Panc1 (cell line): ENCODE measurements around the gene IGSF11. TPM values are rescaled to one million over a fixed set of nuclear protein-coding genes. Genes with fewer than 3 reads are reported as not detected.

ENCODE experiments used
- ATAC-seq: fragments of 200-7000 bp; cut with Tn5 transposase; 2 replicates; pipeline ENCODE4 v1.9.1; 2020; ENCODE audit warnings: mild to moderate bottlenecking, moderate library complexity
- BruUV-seq: library from RNA; stranded (reverse); fragments of 400-500 nt; replicated peaks from 2 replicates; lab custom pipeline; 2021; lab: Mats Ljungman, UMichigan
- CTCF ChIA-PET: fragments of 300-600 bp; sonication (Branson Sonifier 250); formaldehyde crosslinking; loops from one replicate; lab custom pipeline; 2022; ENCODE audit warnings: antibody characterized with exemption; lab: Charles Lee
- POLR2A ChIA-PET: fragments of 300-600 bp; sonication (Branson Sonifier 250); formaldehyde crosslinking; loops from one replicate; lab custom pipeline; 2022; ENCODE audit warnings: antibody characterized with exemption; lab: Charles Lee
- DNase-seq: peaks from one replicate; pipeline ENCODE4 v3.0.0-alpha.2; 2010; ENCODE audit warnings: low read depth, low spot score
- H3K27ac ChIP-seq: 2 replicates; pipeline ENCODE4 v1.5.1; 2011; ENCODE audit warnings: mild to moderate bottlenecking, low read length, inconsistent platforms
- H3K27me3 ChIP-seq: fragments of 200-500 bp; sonication (Bioruptor generic); 2 replicates; pipeline ENCODE4 v1.6.0; 2014; ENCODE audit warnings: low read length, inconsistent platforms; ENCODE audit not compliant: control insufficient read depth, insufficient read depth
- H3K36me3 ChIP-seq: fragments of 200-500 bp; sonication (Bioruptor generic); 2 replicates; pipeline ENCODE4 v1.5.1; 2014; ENCODE audit warnings: inconsistent platforms, mild to moderate bottlenecking, low read length, moderate library complexity; ENCODE audit not compliant: control insufficient read depth, insufficient read depth
- H3K4me1 ChIP-seq: 2 replicates; pipeline ENCODE4 v1.5.1; 2011; ENCODE audit warnings: inconsistent platforms, mild to moderate bottlenecking, low read length, moderate library complexity; ENCODE audit not compliant: control insufficient read depth, insufficient read depth
- H3K4me3 ChIP-seq, 2 experiments: 2 replicates each; pipeline ENCODE4 v1.5.1; 2011 to 2012; ENCODE audit warnings: low read depth in 2 of 2, low read length in 2 of 2, mild to moderate bottlenecking in 2 of 2, inconsistent platforms in 1 of 2, moderate library complexity in 1 of 2
- H3K9me3 ChIP-seq: fragments of 200-500 bp; sonication (Bioruptor generic); 2 replicates; pipeline ENCODE4 v1.5.1; 2014; ENCODE audit warnings: low read depth, mild to moderate bottlenecking, inconsistent platforms, low read length, moderate library complexity; ENCODE audit not compliant: control insufficient read depth, insufficient read depth
- CTCF ChIP-seq: fragments of 450-650 bp; IDR thresholded peaks from 2 replicates; pipeline ENCODE4 v1.5.1; 2017; ENCODE audit warnings: mild to moderate bottlenecking
- POLR2AphosphoS5 ChIP-seq: IDR thresholded peaks from 2 replicates; pipeline ENCODE4 v1.6.1; 2012; ENCODE audit warnings: mild to moderate bottlenecking, low read depth, low read length, moderate library complexity
- REST ChIP-seq, 2 experiments: IDR thresholded peaks; 2 replicates each; pipeline ENCODE4 v1.6.1; 2011 to 2012; ENCODE audit warnings: low read depth in 2 of 2, control low read depth in 1 of 2, low read length in 1 of 2, mild to moderate bottlenecking in 1 of 2, moderate library complexity in 1 of 2; ENCODE audit not compliant: insufficient read depth in 1 of 2
- SIN3A ChIP-seq: IDR thresholded peaks from 2 replicates; pipeline ENCODE4 v1.6.1; 2012; ENCODE audit warnings: low read depth, mild to moderate bottlenecking, low read length, moderate library complexity, borderline replicate concordance; ENCODE audit not compliant: insufficient read depth
- TCF7L2 ChIP-seq: IDR thresholded peaks from 2 replicates; pipeline ENCODE4 v1.6.1; 2011; ENCODE audit warnings: mild to moderate bottlenecking, low read depth, low read length, inconsistent platforms
- in situ Hi-C: cut with HindIII; loops from 2 replicates; pipeline ENCODE4 v1.10.0; 2016; ENCODE audit warnings: low sequenced_read_pairs, low pct_unique_long_range_greater_than_20kb
- intact Hi-C: fragments of 100-400 bp; cut with micrococcal nuclease; formaldehyde crosslinking; loops from one replicate; pipeline ENCODE4 v1.10.0; 2022; ENCODE audit not compliant: unreplicated experiment
- total RNA-seq: library from RNA; stranded (reverse); gene quantifications from one replicate; pipeline ENCODE4 v1.2.1, GENCODE V29; 2021; ENCODE audit not compliant: unreplicated experiment

IGSF11 gene
- total RNA-seq, 1 experiment from 2014 or later, result 0.33 TPM

GRCh38 chr3:118968640-118969039 lies 66.0 kb downstream of the IGSF11 start:
- CTCF ChIA-PET, result no interaction called here
- no peaks in the 10 kb centered on the region for H3K36me3 ChIP-seq
- in situ Hi-C loops (no loop called here), intact Hi-C loops (no loop called here)
- BruUV-seq, result no TSS peak
- ATAC-seq (no peak), DNase-seq (no peak)
- POLR2A ChIA-PET, result no interaction called here
- 0 out of 2 replicates have a peak, but pooled peaks cover 4% of the 10 kb centered on the region for H3K27me3 ChIP-seq
- no peaks in the 10 kb centered on the region for H3K9me3 ChIP-seq
- H3K4me3 ChIP-seq, result no peak overlapping the region
- H3K4me1 ChIP-seq, result no peaks in the 10 kb centered on the region
- no peak overlapping the region for H3K27ac ChIP-seq
- TF ChIP-seq POLR2AphosphoS5, result no peak
- TF ChIP-seq SIN3A, result no peak
- no peak for TF ChIP-seq REST (IDR thresholded peaks at IDR 0.05; ENCODE audit: insufficient read depth in 1 of 2, low read depth in 2 of 2, low read length in 1 of 2)
- no peak for TF ChIP-seq CTCF
- TF ChIP-seq TCF7L2, result no peak

GRCh38 chr3:118968111-118968510 lies 66.5 kb downstream of the IGSF11 start:
- CTCF ChIA-PET, result no interaction called here
- ATAC-seq, result no peak

More at GRCh38 chr3:118968111-118968510, 66.5 kb downstream of the IGSF11 start:
- in situ Hi-C loops (no loop called here), intact Hi-C loops (no loop called here)
- Histone ChIP-seq H3K4me1 (no peaks in the 10 kb centered on the region), H3K9me3 (no peaks in the 10 kb centered on the region), H3K4me3 (no peak overlapping the region), H3K36me3 (no peaks in the 10 kb centered on the region), H3K27ac (no peak overlapping the region), H3K27me3 (0 out of 2 replicates have a peak, but pooled peaks cover 4% of the 10 kb centered on the region)
- TF ChIP-seq POLR2AphosphoS5, result no peak
- TF ChIP-seq TCF7L2, result no peak
- no peak for TF ChIP-seq CTCF
- no peak for TF ChIP-seq REST (IDR thresholded peaks at IDR 0.05; ENCODE audit: insufficient read depth in 1 of 2, low read depth in 2 of 2, low read length in 1 of 2)
- no peak for TF ChIP-seq SIN3A
- POLR2A ChIA-PET, result no interaction called here
- no TSS peak for BruUV-seq
- no peak for DNase-seq
